ENCODE results near the gene SPEG.

SPEG gene

DNA sequence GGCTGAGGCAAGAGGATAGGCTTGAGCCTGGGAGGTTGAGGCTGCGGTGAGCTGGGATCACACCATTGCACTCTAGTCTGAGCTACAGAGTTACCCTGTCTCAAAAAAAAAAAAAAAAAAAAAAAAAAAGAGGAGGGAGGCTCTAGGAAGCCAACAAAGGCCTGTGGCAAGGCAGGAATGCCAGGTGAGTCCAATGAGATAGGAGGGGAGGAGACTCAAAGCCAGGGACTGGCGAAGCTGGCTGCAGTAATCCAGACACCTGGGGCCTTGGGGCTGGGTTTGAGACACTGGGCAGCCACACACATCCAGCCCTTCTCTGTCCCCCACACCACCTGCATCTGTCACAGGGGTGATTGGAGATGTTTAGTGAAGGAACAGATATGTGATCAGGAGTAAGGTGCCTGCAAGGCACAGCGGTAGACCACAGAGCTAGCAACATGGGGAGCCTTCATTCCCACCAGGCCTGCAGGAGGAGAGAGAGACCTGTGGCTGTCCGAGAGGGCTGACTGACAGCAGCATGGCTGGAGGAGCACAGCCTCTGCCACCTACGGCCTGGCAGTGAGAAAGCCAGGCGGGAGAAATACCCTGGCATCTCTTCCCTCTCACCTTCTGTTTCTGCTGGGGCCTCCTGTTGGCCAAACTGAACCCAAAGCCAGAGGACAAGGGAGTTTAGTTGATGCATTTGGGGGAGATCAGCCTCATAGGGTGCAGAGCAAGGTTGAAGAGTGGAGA, 99.5 kb downstream of the SPEG start:
- peak; percentile 59 for DNase-seq (ENCODE audit: low spot score)

DNA sequence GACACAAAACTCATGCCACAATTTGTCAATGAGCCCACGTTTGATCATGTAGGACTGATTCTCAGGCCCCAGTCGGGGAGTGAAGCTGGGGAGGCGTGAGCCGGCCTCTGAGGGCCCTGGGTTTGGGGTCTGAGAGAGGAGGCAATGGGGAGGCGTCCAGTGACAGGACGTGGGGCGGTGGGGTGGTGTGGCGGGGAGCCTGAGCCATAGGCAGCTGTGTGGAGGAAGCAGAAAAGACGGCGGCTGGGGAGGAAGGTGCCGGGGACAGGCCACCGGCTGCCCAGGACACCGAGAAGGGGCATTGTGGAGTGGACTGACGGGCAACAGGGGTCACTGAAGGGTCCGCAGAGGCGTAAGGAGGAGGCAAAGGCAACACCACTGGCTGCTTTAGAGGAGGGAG, 101.8 kb downstream of the SPEG start:
- no peak for DNase-seq (ENCODE audit: low spot score)

DNA sequence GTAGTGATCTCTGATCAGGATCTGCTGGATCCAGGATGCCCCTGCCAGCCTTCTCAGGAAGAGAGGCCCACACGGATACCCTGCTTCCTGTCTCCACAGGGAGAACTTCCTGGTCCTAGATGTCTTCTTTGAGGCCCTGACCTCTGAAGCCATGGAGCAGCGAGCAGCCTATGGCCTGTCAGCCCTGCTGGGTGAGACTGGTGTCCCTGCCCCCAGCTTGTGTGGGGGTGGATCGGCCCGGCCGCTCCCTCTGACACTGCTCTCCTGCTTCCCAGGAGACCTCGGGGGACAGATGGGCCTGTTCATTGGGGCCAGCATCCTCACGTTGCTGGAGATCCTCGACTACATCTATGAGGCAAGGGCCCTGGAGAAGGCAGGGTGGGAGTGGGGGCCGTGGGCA, 102.3 kb downstream of the SPEG start:
- DNase-seq (ENCODE audit: low spot score) = no peak

DNA sequence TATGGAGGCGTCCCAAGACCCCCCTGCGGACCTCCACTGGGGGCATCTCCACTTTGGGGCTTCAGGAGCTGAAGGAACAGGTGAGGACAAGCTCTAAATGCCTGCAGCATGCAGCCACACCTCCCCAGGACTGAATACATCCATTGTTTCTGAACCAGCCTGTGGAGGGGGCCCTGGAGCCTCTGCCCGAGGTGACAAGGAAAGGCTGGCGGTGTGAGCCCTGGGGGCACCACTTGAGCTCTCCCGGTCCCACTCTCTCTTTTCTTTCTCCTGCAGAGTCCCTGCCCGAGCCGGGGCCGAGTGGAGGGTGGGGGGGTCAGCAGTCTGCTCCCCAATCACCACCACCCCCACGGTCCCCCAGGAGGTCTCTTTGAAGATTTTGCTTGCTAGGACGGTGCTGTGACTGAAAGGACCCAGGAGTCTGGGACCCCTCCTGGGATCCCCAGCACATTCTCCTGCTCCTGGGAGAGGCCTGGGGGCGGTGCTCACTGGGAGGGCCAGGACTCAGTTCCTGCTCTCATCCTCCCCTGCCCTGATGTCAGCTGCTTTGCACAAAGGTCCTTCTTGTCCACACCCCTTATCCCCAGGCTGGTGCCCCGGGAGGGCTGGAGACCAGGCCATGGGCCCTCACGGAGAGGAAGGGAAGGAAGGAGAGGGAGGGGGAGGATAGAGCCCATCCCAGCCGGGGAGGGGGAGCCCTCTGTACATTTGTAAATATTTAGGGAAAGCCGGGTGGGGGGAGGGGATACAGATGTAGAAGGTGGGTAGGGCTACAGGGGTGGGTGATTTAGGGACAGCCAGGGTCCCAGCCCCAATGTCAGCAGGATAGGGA, 103.2 kb downstream of the SPEG start:
- DNase-seq (ENCODE audit: low spot score) = no peak

DNA sequence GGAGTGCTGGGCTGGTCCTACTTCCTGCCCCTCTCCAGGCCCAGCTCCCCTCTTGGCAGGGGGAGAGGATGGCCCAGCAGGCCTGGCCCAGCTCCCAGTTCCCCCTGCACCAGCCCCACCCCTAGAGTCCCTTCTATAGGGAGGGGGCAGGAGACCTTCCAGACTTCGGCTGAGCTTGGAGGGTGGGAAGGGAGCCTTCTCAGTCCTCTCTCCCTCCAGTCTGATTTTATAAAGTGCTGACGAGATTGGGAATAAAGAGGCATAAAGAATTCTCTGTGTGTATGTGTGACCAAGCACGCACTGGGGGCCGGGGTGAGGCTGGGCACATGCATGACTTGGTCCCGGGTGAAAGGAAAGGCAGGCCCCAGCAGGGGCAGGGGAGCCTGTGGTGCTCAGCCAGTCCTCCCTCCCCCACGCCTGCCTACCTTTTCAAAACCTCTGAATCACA, 103.9 kb downstream of the SPEG start:
- no peak for DNase-seq (ENCODE audit: low spot score)

DNA sequence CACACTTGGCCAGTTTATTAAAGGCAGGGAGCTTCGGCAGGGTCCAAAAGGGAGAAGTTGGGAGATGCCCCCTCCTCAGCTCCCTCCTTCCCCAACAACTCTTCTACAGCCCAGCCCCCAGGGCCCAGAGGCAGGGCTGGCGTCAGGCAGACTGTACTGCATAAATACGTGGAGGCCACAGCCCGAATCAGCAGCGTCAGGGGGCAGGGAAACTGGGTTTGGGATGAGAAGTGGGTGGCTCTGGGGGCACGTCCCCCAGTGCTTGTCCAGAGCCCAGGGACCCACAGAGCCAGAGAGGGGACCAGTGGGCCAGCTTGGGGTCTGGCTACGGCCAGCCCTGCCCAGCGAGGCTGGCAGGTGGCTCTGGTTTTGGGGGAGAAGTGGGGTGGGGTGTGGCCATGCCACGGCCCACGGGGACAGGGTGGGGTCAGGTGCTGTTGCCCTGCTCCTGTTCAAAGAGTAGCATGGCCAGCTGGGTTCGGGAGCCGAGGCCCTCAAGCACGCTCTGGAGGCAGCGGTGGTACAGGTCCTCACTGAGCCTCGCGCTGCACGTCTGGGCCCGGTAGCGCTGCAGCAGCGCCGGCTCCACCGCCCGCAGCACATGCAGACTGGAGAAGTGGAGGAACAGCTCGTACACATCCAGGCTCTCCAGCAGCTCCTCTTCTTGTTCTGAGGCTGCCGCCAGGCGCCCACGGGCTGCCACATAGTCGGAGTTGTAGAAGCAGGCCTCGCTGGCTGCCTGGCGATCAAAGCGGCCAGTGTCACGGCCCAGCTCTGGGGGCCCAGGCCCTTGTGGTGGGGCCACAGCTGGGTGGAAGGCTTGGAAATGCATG, 104.5 kb downstream of the SPEG start:
- no peak for DNase-seq (ENCODE audit: low spot score)

DNA sequence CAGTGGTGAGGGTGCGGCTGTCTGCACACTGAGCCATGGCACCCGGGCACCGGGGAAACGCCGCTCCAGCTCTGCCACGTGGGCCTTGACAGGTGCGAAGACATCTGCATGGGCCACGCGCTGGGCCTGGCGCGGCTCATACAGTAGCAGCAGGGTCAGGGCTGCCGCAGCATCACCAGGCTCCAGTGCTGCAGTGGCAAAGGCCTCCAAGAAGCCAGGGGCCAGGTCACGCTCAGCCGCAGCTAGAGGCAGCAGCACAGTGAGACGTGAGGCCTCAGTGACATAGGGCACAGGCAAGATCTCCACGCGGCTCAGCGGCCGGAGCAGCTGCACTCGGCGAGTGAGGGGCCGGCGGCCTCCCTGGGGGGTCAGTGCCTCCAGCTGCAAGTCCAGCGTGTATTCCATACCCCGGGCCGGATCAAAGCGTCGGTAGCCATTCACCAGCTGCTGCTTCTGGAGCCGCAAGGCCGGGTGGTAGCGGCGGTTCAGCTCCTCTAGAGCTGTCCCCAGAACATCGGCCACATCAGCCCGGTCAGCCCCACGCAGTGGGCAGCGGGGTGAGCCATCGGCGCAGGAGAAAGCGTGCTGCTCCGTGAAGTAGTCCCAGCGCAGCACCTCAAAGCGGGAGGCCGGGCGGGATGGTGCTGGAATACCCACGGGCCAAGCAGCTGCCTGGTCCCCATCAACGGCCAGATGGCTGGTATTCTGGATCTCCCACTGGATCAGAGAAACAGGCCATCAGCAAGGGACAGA, 105.5 kb downstream of the SPEG start:
- DNase-seq (ENCODE audit: low spot score) = no peak

DNA sequence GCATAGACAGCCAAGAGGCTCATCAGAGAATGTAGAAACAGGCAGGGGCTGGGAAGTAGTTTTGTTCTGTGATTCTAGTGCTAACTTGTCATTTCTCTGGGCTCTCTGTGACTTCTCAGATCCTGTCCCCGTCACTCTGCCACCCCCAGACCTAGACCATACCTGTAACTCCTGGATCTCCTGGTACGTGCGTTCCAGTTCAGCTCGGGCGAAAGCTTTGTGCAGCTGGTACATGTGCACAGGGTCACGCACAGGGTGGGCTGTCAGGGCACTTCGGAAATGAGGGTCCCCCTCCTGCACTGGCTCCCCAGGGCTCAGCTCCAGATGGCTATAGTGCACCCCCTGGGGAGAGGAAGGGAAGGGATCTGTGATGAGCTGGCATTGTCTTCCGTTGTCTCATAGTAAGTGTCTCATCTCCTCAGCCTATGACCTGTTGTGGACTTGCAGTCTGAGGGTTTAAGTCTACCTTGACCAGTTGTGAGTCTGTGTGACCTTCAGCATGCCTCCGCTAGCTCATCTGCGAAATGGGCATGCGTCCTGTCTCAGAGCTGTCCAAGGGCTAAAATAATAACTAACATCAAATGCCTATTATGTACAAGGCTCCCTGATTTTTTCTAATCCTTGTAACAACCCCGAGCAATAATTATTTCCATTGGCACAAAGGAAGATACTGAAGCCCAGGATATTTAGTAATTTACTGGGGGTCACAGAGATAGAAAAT, 106.3 kb downstream of the SPEG start:
- DNase-seq (ENCODE audit: low spot score) = no peak

DNA sequence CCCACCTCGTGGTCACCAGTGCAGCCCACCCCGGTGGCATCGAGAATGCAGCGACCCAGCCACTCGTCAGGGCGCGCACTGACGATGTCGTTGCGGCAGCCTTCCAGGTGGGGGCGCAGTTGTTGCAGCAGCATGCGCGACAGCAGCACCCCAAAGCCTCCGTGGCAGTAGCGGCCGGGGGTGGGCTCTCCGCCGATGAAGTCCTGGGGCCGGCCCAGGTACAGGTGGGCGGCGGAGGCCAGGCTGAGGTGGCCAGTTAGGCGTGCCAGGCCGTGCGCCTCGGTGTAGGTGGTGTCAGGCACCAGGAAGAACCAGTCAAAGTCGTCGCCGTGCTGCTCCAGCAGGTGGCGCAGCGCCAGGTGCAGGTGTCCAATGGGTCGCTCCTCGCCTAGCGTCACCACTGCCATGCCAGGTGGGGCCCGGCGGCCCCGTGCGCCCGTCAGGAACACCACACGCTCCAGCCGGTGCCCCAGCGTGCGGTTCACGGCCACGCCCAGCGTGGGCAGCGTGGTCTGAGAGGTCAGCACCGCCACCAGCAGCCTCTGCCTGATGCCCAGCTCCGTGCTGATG, 107.1 kb downstream of the SPEG start:
- peak; percentile 81 for DNase-seq (ENCODE audit: low spot score)

DNA sequence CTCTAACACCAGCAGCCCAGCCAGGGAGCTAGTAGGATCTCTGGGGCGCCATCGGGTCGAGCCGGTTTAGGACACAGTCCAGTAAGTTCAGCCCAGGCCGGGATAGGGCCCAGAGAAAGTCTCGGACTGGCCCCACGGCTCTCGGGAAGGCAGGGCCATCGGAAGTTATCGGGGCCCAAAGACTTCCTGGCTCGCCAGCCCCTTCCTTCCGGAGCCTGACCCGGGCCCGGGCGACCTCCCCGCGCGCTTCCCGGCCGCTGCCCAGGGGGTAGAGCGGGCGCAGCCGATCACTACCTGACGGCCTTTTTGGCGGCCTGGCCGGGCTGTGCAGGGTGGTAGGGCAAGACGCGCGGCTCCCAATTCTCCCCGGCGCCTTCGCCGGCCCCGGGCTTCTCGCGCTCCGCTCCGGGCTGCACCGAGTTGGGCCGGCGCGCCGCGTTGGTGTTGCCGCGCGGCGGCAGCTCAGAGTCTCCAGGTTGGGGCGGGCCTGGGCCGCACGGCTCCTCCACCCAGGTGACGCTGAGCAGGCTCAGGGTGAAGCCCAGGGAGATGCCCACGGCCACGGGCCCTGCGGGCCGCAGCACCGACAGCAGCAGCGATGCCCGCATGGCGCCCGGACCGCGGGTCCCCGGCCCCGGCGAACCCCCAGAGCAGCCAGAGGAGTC, 108.4 kb downstream of the SPEG start:
- DNase-seq (ENCODE audit: low spot score) = peak; percentile 33

DNA sequence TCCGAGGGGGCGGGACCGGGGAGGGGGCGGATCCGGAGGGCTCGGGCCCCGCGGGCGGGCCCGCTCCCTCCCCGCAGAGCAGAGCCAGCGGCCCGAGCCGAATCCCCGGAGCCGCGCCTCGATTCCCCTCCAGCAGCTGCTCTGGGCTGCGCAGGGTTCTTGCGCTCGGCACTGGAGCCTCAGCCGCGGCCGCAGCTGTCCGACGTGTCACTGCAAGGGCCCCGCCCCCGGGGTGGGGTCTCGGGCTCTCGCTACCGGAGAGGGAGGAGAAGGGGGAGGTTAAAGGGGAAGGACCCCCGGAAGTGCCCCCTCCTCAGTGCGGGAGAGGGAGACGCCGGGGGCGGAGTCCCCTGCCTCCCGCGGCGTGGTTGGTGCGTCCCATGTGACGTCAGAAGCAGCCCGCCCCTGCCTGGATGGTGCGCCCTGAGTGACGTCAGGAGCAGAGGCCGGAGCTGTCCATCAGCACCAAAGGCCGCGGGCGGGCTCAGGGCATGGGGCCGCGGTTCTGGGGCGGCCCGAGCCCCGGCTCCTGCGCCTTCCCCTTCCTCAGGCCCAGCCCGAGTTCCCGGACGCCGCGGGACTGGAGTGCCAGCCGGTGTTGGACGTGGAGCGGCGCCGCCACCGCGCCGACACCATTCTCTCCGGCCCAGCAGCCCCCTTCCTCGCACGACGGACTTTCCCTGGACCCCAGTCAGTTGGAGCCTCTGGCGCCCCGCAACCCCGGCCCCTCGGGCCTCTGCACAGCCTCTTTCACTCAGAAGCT, 109.1 kb downstream of the SPEG start, which contains the start of the genes CHPF and TMEM198:
Gene CHPF, minus strand, starts transcription at position 214 of the 763 bp plus-strand sequence. CDS start 271 bp downstream, outside the sequence.
Gene TMEM198, plus strand, starts transcription at position 433 of the 763 bp plus-strand sequence. CDS start 700 bp downstream, outside the sequence.
- peak; percentile 97 for DNase-seq (ENCODE audit: low spot score)

DNA sequence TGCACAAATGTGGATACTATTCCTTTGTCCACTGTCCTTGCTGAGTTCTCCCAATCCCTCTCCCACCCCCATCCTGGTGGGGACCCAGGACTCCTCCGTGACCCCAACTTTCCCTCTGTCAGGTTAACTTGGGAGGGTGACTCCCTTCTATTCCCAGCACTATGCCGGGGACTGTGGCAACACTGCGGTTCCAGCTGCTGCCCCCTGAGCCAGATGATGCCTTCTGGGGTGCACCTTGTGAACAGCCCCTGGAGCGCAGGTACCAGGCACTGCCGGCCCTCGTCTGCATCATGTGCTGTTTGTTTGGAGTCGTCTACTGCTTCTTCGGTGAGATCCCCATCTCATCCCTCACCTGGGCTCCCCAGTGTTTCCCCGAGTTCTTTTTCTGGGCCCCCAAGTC, 109.9 kb downstream of the SPEG start:
- no peak for DNase-seq (ENCODE audit: low spot score)

DNA sequence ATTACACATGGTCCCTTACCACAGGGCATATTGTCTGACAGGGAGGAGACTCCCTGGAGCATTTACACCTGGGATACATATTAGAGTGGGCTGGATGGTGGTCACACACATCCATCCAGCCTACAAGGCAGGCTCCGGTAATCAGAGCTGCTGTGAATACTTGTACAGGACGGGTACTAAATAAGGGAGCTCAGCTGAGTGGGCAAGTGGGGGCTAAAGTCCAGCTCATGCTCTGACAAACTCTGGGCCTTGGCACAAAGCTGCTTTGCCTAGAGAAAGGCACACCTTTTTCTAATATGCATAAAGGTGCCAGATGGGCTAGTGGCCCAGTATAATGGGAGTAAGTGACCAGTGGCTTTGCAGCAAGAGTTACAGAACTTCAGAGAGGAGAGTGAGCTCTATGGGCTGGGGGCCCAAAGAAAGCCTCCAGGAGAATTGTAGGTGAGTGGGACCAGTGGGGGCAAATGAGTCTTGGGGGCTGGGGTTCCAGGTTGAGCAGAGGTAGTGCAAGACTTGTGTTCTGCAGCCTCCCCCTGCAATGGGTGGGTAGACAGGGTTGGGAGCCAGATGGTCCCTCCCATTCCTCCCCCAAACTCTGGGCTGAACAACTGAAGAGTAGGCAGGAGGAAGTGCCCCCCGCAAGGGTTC, 110.8 kb downstream of the SPEG start:
- no peak for DNase-seq (ENCODE audit: low spot score)

DNA sequence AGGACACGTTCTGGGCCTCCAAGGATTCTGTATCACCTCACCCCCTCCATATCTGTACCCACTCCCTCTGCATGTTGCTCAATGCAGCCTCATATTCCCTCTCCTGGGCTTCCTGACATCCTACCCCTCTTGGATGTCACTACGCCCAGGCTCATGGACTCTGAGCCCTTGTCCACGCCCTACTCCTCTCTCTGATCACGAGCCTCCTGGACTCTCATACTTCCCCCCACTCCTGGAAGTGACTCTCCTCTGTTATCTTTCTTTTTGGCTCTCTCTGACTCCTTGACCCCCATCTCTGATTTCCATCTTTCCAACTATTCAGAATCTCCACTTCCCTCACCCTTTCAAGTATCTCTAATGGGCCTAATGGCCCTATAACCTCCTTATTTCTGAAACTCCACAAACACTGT, 111.3 kb downstream of the SPEG start:
- no peak for DNase-seq (ENCODE audit: low spot score)

DNA sequence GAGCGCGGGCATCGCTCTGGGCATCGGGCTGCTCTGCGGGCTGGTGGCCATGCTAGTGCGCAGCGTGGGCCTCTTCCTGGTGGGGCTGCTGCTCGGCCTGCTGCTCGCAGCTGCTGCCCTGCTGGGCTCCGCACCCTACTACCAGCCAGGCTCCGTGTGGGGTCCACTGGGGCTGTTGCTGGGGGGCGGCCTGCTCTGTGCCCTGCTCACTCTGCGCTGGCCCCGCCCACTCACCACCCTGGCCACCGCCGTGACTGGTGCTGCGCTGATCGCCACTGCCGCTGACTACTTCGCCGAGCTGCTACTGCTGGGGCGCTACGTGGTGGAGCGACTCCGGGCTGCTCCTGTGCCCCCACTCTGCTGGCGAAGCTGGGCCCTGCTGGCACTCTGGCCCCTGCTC, 113.0 kb downstream of the SPEG start:
- DNase-seq (ENCODE audit: low spot score) = no peak
